ENCODE measurements around the gene BOD1. TPM values are rescaled to one million over a fixed set of nuclear protein-coding genes. Genes with fewer than 3 reads are reported as not detected.

Gene BOD1
- total RNA-seq: 74.7 and 113 TPM in 2 replicates

GRCh38 chr5:173616577-173617118, at the start of gene BOD1:
Gene BOD1 (minus strand): TSS chr5:173616650. CDS start chr5:173616436, 214 bp downstream.

Measured in smooth muscle cell of bladder (primary cell).